HCT116 (cell line): Measurements from ENCODE around the gene C3orf20.

Experiments
- ELF1 ChIP-seq: IDR thresholded peaks from 2 replicates; pipeline ENCODE4 v1.6.1; 2012; ENCODE audit warnings: low read depth, borderline replicate concordance
- EZH2 ChIP-seq: fragments of 200-600 bp; sonication (generic); IDR thresholded peaks from 2 replicates; pipeline ENCODE4 v1.6.1; 2017; ENCODE audit warnings: antibody characterized with exemption, mixed run types
- EZH2phosphoT487 ChIP-seq: fragments of 200-600 bp; IDR thresholded peaks from 2 replicates; pipeline ENCODE4 v1.6.1; 2018; ENCODE audit warnings: antibody characterized with exemption, borderline replicate concordance
- FOSL1 ChIP-seq: IDR thresholded peaks from 2 replicates; pipeline ENCODE4 v1.6.1; 2012; ENCODE audit warnings: low read depth
- JUND ChIP-seq: IDR thresholded peaks from 2 replicates; pipeline ENCODE4 v1.6.1; 2012
- POLR2A ChIP-seq: IDR thresholded peaks from 2 replicates; pipeline ENCODE4 v1.7.0; 2011; ENCODE audit warnings: borderline replicate concordance; ENCODE audit not compliant: insufficient read depth, insufficient read length; ENCODE audit errors: extremely low read depth
- POLR2AphosphoS5 ChIP-seq: IDR thresholded peaks from 2 replicates; pipeline ENCODE4 v1.6.1; 2011; ENCODE audit warnings: mild to moderate bottlenecking, low read depth, low read length, moderate library complexity
- RAD21 ChIP-seq: IDR thresholded peaks from 2 replicates; pipeline ENCODE4 v1.6.1; 2012; ENCODE audit warnings: low read depth, mild to moderate bottlenecking
- SIN3A ChIP-seq: IDR thresholded peaks from 2 replicates; pipeline ENCODE4 v1.6.1; 2012; ENCODE audit warnings: low read depth
- ZFX ChIP-seq: fragments of 450-650 bp; IDR thresholded peaks from 2 replicates; pipeline ENCODE4 v1.6.1; 2017
- TF ChIP-seq, protein P1 (sequence below), 3 experiments: fragments of 200-600 bp in 1 of 3; sonication (generic) in 1 of 3; IDR thresholded peaks in 2 of 3; conservative IDR thresholded peaks in 1 of 3; 2 replicates each; pipeline ENCODE4 v1.5.1; 2012 to 2017; ENCODE audit warnings: low read depth in 2 of 3, low read length in 2 of 3, antibody characterized with exemption in 1 of 3, borderline replicate concordance in 1 of 3, control low read depth in 1 of 3, mild to moderate bottlenecking in 1 of 3, mixed read lengths in 1 of 3, mixed run types in 1 of 3, moderate library complexity in 1 of 3; ENCODE audit not compliant: insufficient read depth in 1 of 3
- TF ChIP-seq, protein P2 (sequence below): IDR thresholded peaks from 2 replicates; pipeline ENCODE4 v1.6.1; 2012; ENCODE audit warnings: low read depth

DNA sequence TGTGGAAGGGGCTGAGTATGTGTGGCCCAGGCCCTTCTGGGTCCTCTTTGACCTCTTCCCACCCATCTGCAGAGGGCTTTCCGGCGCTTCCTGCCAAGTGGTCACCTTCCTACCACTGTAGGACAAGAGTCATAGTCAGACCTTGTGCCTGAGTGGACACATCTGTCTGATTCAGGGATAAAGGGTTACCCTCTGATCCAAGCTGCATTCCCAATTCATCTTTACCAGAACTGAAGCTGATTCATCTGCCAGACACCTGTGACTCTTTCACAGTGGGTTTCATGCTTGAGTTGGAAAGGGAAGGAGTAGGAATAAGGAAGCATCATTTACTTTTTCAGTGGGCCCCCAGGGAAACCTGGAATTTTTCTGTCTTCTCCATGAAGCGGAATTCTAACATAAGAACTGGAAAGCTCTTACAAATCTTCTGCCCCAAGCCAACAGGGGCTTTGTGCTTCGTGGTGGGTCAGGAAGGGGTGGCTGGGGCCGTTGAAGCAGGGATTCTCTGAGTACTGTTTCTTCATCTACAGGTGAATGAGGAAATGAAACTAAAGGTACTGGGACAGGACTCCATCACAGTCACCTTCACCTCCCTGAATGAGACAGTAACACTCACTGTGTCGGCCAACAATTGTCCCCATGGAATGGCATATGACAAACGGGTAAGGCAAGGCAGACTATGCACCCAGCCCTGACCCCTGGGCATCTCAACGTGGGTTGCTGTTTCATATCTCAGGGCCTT lies 46.4 kb downstream of the C3orf20 start:
- TF ChIP-seq ZFX (no peak), POLR2A (no peak), ELF1 (no peak), EZH2 (no peak), JUND (no peak), FOSL1 (no peak), POLR2AphosphoS5 (no peak), RAD21 (no peak), SIN3A (no peak), EZH2phosphoT487 (no peak)
- TF ChIP-seq, protein P1, sequence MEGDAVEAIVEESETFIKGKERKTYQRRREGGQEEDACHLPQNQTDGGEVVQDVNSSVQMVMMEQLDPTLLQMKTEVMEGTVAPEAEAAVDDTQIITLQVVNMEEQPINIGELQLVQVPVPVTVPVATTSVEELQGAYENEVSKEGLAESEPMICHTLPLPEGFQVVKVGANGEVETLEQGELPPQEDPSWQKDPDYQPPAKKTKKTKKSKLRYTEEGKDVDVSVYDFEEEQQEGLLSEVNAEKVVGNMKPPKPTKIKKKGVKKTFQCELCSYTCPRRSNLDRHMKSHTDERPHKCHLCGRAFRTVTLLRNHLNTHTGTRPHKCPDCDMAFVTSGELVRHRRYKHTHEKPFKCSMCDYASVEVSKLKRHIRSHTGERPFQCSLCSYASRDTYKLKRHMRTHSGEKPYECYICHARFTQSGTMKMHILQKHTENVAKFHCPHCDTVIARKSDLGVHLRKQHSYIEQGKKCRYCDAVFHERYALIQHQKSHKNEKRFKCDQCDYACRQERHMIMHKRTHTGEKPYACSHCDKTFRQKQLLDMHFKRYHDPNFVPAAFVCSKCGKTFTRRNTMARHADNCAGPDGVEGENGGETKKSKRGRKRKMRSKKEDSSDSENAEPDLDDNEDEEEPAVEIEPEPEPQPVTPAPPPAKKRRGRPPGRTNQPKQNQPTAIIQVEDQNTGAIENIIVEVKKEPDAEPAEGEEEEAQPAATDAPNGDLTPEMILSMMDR (IDR thresholded peaks at IDR 0.05 in 2 of 3, conservative IDR thresholded peaks at IDR 0.05 in 1 of 3; ENCODE audit: borderline replicate concordance in 1 of 3, insufficient read depth in 1 of 3, low read depth in 2 of 3, low read length in 2 of 3), result no peak
- TF ChIP-seq, protein P2, sequence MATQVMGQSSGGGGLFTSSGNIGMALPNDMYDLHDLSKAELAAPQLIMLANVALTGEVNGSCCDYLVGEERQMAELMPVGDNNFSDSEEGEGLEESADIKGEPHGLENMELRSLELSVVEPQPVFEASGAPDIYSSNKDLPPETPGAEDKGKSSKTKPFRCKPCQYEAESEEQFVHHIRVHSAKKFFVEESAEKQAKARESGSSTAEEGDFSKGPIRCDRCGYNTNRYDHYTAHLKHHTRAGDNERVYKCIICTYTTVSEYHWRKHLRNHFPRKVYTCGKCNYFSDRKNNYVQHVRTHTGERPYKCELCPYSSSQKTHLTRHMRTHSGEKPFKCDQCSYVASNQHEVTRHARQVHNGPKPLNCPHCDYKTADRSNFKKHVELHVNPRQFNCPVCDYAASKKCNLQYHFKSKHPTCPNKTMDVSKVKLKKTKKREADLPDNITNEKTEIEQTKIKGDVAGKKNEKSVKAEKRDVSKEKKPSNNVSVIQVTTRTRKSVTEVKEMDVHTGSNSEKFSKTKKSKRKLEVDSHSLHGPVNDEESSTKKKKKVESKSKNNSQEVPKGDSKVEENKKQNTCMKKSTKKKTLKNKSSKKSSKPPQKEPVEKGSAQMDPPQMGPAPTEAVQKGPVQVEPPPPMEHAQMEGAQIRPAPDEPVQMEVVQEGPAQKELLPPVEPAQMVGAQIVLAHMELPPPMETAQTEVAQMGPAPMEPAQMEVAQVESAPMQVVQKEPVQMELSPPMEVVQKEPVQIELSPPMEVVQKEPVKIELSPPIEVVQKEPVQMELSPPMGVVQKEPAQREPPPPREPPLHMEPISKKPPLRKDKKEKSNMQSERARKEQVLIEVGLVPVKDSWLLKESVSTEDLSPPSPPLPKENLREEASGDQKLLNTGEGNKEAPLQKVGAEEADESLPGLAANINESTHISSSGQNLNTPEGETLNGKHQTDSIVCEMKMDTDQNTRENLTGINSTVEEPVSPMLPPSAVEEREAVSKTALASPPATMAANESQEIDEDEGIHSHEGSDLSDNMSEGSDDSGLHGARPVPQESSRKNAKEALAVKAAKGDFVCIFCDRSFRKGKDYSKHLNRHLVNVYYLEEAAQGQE, result no peak
